Smooth muscle cell (in vitro differentiated cells): ENCODE measurements around the gene NR5A2. TPM values are rescaled to one million over a fixed set of nuclear protein-coding genes. Genes with fewer than 3 reads are reported as not detected.
A peak's percentile ranks its signal among the peaks of the same experiment; 100 is the strongest.

Source experiments
- DNase-seq: peaks from one replicate; lab custom pipeline; 2025; ENCODE audit not compliant: unreplicated experiment; lab: John Stamatoyannopoulos, UW
- H2AFZ ChIP-seq: fragments of 200-600 bp; sonication (generic); 2 replicates; pipeline ENCODE4 v1.6.0; 2016; ENCODE audit warnings: antibody characterized with exemption, low read depth, mild to moderate bottlenecking
- H3F3A ChIP-seq: fragments of 200-600 bp; sonication (generic); 2 replicates; pipeline ENCODE4 v1.6.0; 2017; ENCODE audit warnings: antibody characterized with exemption, low read depth
- H3K27ac ChIP-seq: fragments of 200-600 bp; sonication (generic); 2 replicates; pipeline ENCODE4 v1.5.1; 2016; ENCODE audit warnings: low read depth, mild to moderate bottlenecking
- H3K27me3 ChIP-seq: fragments of 200-600 bp; sonication (generic); 2 replicates; pipeline ENCODE4 v1.6.1; 2016; ENCODE audit warnings: low read depth, mild to moderate bottlenecking
- H3K36me3 ChIP-seq: fragments of 200-600 bp; sonication (generic); 2 replicates; pipeline ENCODE4 v1.5.1; 2016; ENCODE audit warnings: low read depth
- H3K4me1 ChIP-seq: fragments of 200-600 bp; sonication (generic); 2 replicates; pipeline ENCODE4 v1.5.1; 2016; ENCODE audit warnings: low read depth
- H3K4me2 ChIP-seq: fragments of 200-600 bp; sonication (generic); 2 replicates; pipeline ENCODE4 v1.6.0; 2016; ENCODE audit warnings: mild to moderate bottlenecking
- H3K4me3 ChIP-seq: fragments of 200-600 bp; sonication (generic); 2 replicates; pipeline ENCODE4 v1.5.1; 2016; ENCODE audit warnings: mild to moderate bottlenecking
- H3K79me2 ChIP-seq: fragments of 200-600 bp; sonication (generic); 2 replicates; pipeline ENCODE4 v1.6.0; 2016; ENCODE audit warnings: low read depth, mild to moderate bottlenecking
- H3K9ac ChIP-seq: fragments of 200-600 bp; sonication (generic); 2 replicates; pipeline ENCODE4 v1.6.0; 2016; ENCODE audit warnings: low read depth
- H3K9me3 ChIP-seq: fragments of 200-600 bp; sonication (generic); replicated peaks from 2 replicates; pipeline ENCODE4 v1.5.1; 2016; ENCODE audit warnings: low read depth
- H4K20me1 ChIP-seq: fragments of 200-600 bp; sonication (generic); 2 replicates; pipeline ENCODE4 v1.6.0; 2016; ENCODE audit warnings: low read depth
- CTCF ChIP-seq: fragments of 200-600 bp; sonication (generic); IDR thresholded peaks from 2 replicates; pipeline ENCODE4 v1.5.1; 2017; ENCODE audit warnings: borderline replicate concordance, mild to moderate bottlenecking, antibody characterized with exemption; ENCODE audit not compliant: insufficient read depth, poor library complexity, severe bottlenecking
- WGBS: methylation state at CpG from one replicate; pipeline ENCODE4 v1.1.7; 2016; ENCODE audit warnings: low lambda C conversion rate; 5-methylcytosine and 5-hydroxymethylcytosine counted together
- polyA plus RNA-seq: library from polyadenylated mRNA; unstranded; fragments of >200 nt; fragmentation: Nextera tagmentation; extraction: Ambion mirVana; gene quantifications from 2 replicates; pipeline ENCODE4 v1.2.1, GENCODE V29; 2016
- total RNA-seq: library from RNA; depleted of rRNA; stranded (reverse); fragments of >200 nt; gene quantifications from 2 replicates; pipeline ENCODE4 v1.2.3, GENCODE V29; 2014

NR5A2 gene
- total and polyA plus RNA-seq, 2 experiments from 2014 or later = 0.14 to 0.22 TPM

GRCh38 chr1:200128944-200129879 is 101.7 kb downstream of the NR5A2 start:
- Histone ChIP-seq H3K4me2 (no peak overlapping the region), H3K4me3 (no peak overlapping the region), H3K9me3 (no peaks in the 10 kb centered on the region), H3K27ac (no peak overlapping the region), H3K27me3 (no peaks in the 10 kb centered on the region), H3K36me3 (no peaks in the 10 kb centered on the region), H2AFZ (peak overlapping the region; percentile 78), H3F3A (no peaks in the 10 kb centered on the region), H3K4me1 (no peaks in the 10 kb centered on the region), H3K79me2 (no peaks in the 10 kb centered on the region), H3K9ac (no peak overlapping the region), H4K20me1 (no peaks in the 10 kb centered on the region)
- WGBS = 45% methylated on average over 5 of the region's 5 CpGs
- no peak for DNase-seq
- no peak for TF ChIP-seq CTCF

- H3K9me3 ChIP-seq = no peaks in the 10 kb centered on the region
- H3K4me1 ChIP-seq = no peaks in the 10 kb centered on the region
- H3K27ac ChIP-seq = no peak overlapping the region
- no peaks in the 10 kb centered on the region for H3K79me2 ChIP-seq
- no peak overlapping the region for H3K9ac ChIP-seq
- no peak overlapping the region for H3K4me3 ChIP-seq
- no peak for TF ChIP-seq CTCF
- no peaks in the 10 kb centered on the region for H4K20me1 ChIP-seq
- H3K27me3 ChIP-seq = no peaks in the 10 kb centered on the region
- H3F3A ChIP-seq = no peaks in the 10 kb centered on the region
- no peaks in the 10 kb centered on the region for H3K36me3 ChIP-seq
- no peak for DNase-seq
- 79% methylated on average over 1 of the region's 1 CpG for WGBS
- no peak overlapping the region for H2AFZ ChIP-seq
- no peak overlapping the region for H3K4me2 ChIP-seq
Measured at GRCh38 chr1:200130552-200130951, 103.0 kb downstream of the NR5A2 start.

GRCh38 chr1:200131551-200132125 is 104.1 kb downstream of the NR5A2 start:
- Histone ChIP-seq H2AFZ (no peak overlapping the region), H3K4me3 (no peak overlapping the region), H3K36me3 (no peaks in the 10 kb centered on the region), H3K27me3 (no peaks in the 10 kb centered on the region), H3K79me2 (no peaks in the 10 kb centered on the region), H3K9ac (no peak overlapping the region), H3K4me1 (no peaks in the 10 kb centered on the region), H3K4me2 (no peak overlapping the region), H3K27ac (no peak overlapping the region), H3F3A (no peaks in the 10 kb centered on the region), H3K9me3 (no peaks in the 10 kb centered on the region), H4K20me1 (no peaks in the 10 kb centered on the region)
- TF ChIP-seq CTCF = no peak
- DNase-seq = no peak
- 68% methylated on average over 4 of the region's 4 CpGs for WGBS
